ENCODE data around the gene SCAPER.

- TF ChIP-seq HDAC2 (IDR thresholded peaks at IDR 0.05) (no peak), EP300 (IDR thresholded peaks at IDR 0.05) (no peak), CTCF (IDR thresholded peaks at IDR 0.05) (no peak), SREBF2 (IDR thresholded peaks at IDR 0.05) (no peak), REST (IDR thresholded peaks at IDR 0.05) (no peak), KDM1A (IDR thresholded peaks at IDR 0.05; ENCODE audit: low read depth) (no peak)
These were observed 260.5 kb downstream of the SCAPER start for GRCh38 chr15:76644646-76645045.

Measured in A549 (cell line).